Activated CD8-positive, alpha-beta memory T cell treated with anti-CD3 and anti-CD28 coated beads, Interleukin-2, amount 10 ng/mL, durations not matched to agents 7 days and 5 days (primary cell): ENCODE results near the gene NEK6. TPM values are rescaled to one million over a fixed set of nuclear protein-coding genes. Genes with fewer than 3 reads are reported as not detected.

Source experiments
- ATAC-seq: fragments of 150-1000 bp; cut with Tn5 transposase; one replicate; pipeline ENCODE4 v1.10.0; 2021; ENCODE audit warnings: moderate library complexity
- CTCF ChIA-PET: fragments of 350-600 bp; sonication (Branson Sonifier 250); formaldehyde crosslinking; loops from one replicate; lab custom pipeline; 2021; ENCODE audit warnings: antibody characterized with exemption; lab: Charles Lee
- DNase-seq: peaks from one replicate; pipeline ENCODE4 v3.0.0-alpha.2; 2020
- H3K27ac Mint-ChIP-seq: one replicate; pipeline ENCODE4 v1.8.0; 2021; ENCODE audit warnings: mild to moderate bottlenecking, mixed read lengths
- H3K27me3 Mint-ChIP-seq: one replicate; pipeline ENCODE4 v1.8.0; 2021; ENCODE audit warnings: mixed read lengths
- H3K36me3 Mint-ChIP-seq: one replicate; pipeline ENCODE4 v1.8.0; 2021; ENCODE audit warnings: mild to moderate bottlenecking, mixed read lengths
- H3K4me1 Mint-ChIP-seq: one replicate; pipeline ENCODE4 v1.8.0; 2021; ENCODE audit warnings: mixed read lengths
- H3K4me3 Mint-ChIP-seq: one replicate; pipeline ENCODE4 v1.8.0; 2021; ENCODE audit warnings: mild to moderate bottlenecking, moderate library complexity, mixed read lengths
- H3K9me3 Mint-ChIP-seq: one replicate; pipeline ENCODE4 v1.8.0; 2022; ENCODE audit warnings: low read depth, mixed read lengths
- total RNA-seq, 2 experiments: library from RNA; stranded (reverse); gene quantifications; one replicate each; pipeline ENCODE4 v1.2.3, GENCODE V29; 2021

Gene NEK6
- total RNA-seq, 2 experiments from 2014 or later = 6.3 to 10.9 TPM

GRCh38 chr9:124321416-124321815, 63.7 kb downstream of the NEK6 start:
- no peak overlapping the region for H3K27ac Mint-ChIP-seq
- DNase-seq (no peak), ATAC-seq (no peak)
- H3K27me3 Mint-ChIP-seq = no peaks in the 10 kb centered on the region
- no peak overlapping the region for H3K4me3 Mint-ChIP-seq
- H3K4me1 Mint-ChIP-seq = peaks cover 3% of the 10 kb centered on the region
- no peaks in the 10 kb centered on the region for H3K36me3 Mint-ChIP-seq
- no peaks in the 10 kb centered on the region for H3K9me3 Mint-ChIP-seq
- CTCF ChIA-PET = interaction anchor here (1.2 to 2.0 kb wide), 2 partner anchors 17 to 194 kb away, joined by 3 to 7 read pairs; no protein-coding TSS in a partner anchor

GRCh38 chr9:124321935-124322334, 64.2 kb downstream of the NEK6 start:
- CTCF ChIA-PET = interaction anchor here (1.2 to 2.0 kb wide), 2 partner anchors 18 to 195 kb away, joined by 3 to 7 read pairs; no protein-coding TSS in a partner anchor
- no peaks in the 10 kb centered on the region for H3K36me3 Mint-ChIP-seq
- H3K9me3 Mint-ChIP-seq = no peaks in the 10 kb centered on the region
- no peaks in the 10 kb centered on the region for H3K27me3 Mint-ChIP-seq
- no peak for DNase-seq
- no peak for ATAC-seq
- H3K4me3 Mint-ChIP-seq = no peak overlapping the region
- H3K4me1 Mint-ChIP-seq = peaks cover 3% of the 10 kb centered on the region
- no peak overlapping the region for H3K27ac Mint-ChIP-seq

DNA sequence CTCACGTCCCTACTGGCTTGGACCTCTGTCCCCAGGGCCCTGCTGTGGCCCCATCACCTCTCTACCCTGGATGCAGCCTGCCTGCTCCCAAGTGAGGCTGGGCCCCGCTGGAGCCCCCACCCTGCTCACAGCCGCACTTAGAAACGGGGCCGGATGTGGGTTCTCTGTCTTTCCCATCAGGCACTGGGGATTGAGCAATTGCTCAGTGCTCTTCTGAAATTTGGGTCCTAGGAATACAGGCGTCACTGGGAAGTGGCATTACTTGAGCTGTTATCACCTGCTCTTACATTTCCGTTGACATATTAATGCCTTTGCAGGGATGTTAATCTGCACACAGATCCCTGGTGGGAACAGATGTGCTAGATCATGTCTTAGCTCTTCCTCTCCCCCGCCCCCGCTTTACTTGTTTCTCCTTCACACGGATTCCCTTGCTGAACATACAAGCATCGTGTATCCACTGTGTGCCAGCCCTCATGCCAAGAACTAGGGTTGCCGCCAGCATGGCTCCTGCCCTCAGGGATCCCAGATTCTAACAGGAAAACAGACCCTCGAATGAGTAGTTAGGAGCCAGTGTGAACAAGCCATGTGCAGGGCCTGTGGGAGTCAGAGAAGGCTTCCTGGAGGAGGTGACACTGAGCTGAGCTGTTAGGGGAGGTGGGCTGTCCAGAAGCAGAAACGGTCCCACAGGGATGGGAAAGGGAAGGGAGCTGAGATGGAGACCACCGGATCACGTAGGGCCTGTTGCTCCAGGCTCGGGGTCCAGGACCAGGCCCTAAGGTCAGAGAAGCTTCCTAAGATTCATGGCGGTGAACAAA, 65.1 kb downstream of the NEK6 start:
- H3K27me3 Mint-ChIP-seq = no peaks in the 10 kb centered on the region
- ATAC-seq (no peak), DNase-seq (no peak)
- H3K27ac Mint-ChIP-seq = no peak overlapping the region
- CTCF ChIA-PET = interaction anchor here (2.0 kb wide), 1 partner anchor 196 kb away, joined by 7 read pairs; no protein-coding TSS in a partner anchor
- peaks cover 3% of the 10 kb centered on the region for H3K4me1 Mint-ChIP-seq
- no peaks in the 10 kb centered on the region for H3K36me3 Mint-ChIP-seq
- no peaks in the 10 kb centered on the region for H3K9me3 Mint-ChIP-seq
- H3K4me3 Mint-ChIP-seq = no peak overlapping the region

DNA sequence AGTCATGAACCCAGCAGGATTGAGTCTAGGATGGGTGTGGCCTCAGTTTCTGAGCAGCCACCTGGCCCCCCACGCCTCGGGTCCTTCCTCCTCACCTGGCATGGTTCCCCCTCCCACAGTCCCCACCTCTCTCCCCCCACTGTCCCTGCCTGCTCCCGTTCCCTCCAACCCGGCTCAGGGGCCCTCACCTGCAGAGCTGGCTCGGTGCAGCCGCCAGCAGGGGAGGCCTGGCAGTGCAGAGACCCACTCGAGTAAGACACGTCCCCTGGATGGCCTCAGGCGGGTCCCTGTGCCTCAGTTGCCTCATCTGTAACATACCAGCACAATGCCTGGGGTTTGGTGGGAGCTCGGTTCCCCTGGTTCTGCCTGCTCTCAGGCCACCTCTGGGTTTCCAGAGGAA, 66.2 kb downstream of the NEK6 start:
- peaks cover 3% of the 10 kb centered on the region for H3K4me1 Mint-ChIP-seq
- ATAC-seq (no peak), DNase-seq (no peak)
- H3K36me3 Mint-ChIP-seq = no peaks in the 10 kb centered on the region
- H3K4me3 Mint-ChIP-seq = no peak overlapping the region
- no peaks in the 10 kb centered on the region for H3K9me3 Mint-ChIP-seq
- CTCF ChIA-PET = no interaction called here
- H3K27ac Mint-ChIP-seq = no peak overlapping the region
- H3K27me3 Mint-ChIP-seq = no peaks in the 10 kb centered on the region

DNA sequence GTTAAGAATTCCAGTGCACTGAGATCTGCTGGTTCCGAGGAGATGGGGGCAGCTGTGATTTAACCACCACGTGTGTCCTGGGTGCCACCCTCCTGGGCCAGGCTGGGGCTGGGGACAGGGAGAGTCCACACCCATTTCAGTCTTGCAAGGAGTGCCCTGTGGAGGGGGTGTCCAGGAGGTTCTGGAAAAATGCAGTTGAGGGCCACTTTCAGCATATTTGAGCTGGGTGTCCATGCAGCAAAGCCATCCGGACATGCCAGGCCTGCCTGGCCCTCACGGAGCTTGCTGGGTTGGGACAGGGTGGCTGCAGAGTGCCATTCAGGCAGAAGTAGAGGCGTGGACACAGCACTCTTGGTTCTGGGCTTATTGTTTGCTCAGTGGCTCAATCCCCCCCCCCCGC, 68.1 kb downstream of the NEK6 start:
- no peak for DNase-seq
- Mint-ChIP-seq H3K27ac (no peak overlapping the region), H3K4me3 (no peak overlapping the region), H3K4me1 (peaks cover 3% of the 10 kb centered on the region), H3K9me3 (no peaks in the 10 kb centered on the region), H3K36me3 (no peaks in the 10 kb centered on the region), H3K27me3 (no peaks in the 10 kb centered on the region)
- ATAC-seq = no peak
- CTCF ChIA-PET = interaction anchor here (2.2 kb wide), 1 partner anchor 199 kb away, joined by 11 read pairs; no protein-coding TSS in a partner anchor

GRCh38 chr9:124326378-124326777, 68.6 kb downstream of the NEK6 start:
- ATAC-seq (no peak), DNase-seq (no peak)
- Mint-ChIP-seq H3K36me3 (no peaks in the 10 kb centered on the region), H3K27me3 (no peaks in the 10 kb centered on the region), H3K9me3 (no peaks in the 10 kb centered on the region), H3K4me3 (no peak overlapping the region), H3K4me1 (peaks cover 3% of the 10 kb centered on the region), H3K27ac (no peak overlapping the region)
- CTCF ChIA-PET = interaction anchor here (2.2 kb wide), 1 partner anchor 200 kb away, joined by 11 read pairs; no protein-coding TSS in a partner anchor

DNA sequence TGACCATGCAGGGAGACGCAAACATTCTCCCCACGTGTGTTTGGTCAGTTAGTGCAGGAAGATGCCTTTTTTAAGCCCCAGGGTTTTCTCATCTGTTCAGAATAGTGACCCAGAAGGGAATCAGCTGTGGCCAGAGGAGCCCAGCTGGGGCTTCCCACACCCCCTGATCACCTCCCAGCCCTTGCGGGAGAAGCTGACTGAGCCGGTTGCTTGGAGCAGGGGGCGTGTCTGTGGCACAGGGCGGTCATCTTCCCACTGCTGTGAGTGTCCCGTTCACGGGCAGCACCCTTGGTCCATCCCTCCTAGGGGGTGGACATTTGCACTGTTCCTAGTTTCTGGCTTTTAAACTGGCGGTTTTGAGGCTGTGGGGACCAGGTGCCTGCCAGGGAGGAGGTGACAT, 69.7 kb downstream of the NEK6 start:
- no peaks in the 10 kb centered on the region for H3K9me3 Mint-ChIP-seq
- DNase-seq (no peak), ATAC-seq (no peak)
- peaks cover 3% of the 10 kb centered on the region for H3K4me1 Mint-ChIP-seq
- H3K27ac Mint-ChIP-seq = no peak overlapping the region
- no peaks in the 10 kb centered on the region for H3K27me3 Mint-ChIP-seq
- H3K36me3 Mint-ChIP-seq = no peaks in the 10 kb centered on the region
- CTCF ChIA-PET = no interaction called here
- H3K4me3 Mint-ChIP-seq = no peak overlapping the region

DNA sequence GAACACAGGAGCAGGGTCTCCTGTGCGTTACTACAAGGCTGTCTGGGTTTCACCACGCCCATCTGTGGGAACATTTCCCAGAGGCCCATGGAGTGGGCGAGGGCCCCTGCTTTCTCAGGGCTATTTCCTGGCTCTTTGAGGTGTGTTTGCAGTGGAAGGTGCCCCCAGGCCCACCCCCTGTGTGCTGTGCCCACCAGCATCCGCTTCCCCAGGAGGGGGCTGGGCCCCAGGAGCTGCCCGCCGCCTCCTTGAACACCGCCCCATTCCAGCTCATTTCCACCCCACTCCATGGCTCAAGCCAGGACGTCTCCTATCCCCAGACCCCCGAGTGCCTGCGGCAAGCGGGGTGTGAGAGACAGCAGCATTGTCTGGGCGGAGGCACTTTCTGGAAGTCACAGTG, 70.5 kb downstream of the NEK6 start:
- Mint-ChIP-seq H3K36me3 (no peaks in the 10 kb centered on the region), H3K4me3 (no peak overlapping the region), H3K4me1 (no peaks in the 10 kb centered on the region), H3K27me3 (no peaks in the 10 kb centered on the region), H3K27ac (no peak overlapping the region), H3K9me3 (no peaks in the 10 kb centered on the region)
- CTCF ChIA-PET = no interaction called here
- no peak for DNase-seq
- ATAC-seq = no peak

GRCh38 chr9:124329206-124329792, 71.5 kb downstream of the NEK6 start:
- Mint-ChIP-seq H3K27me3 (no peaks in the 10 kb centered on the region), H3K36me3 (no peaks in the 10 kb centered on the region), H3K4me3 (no peak overlapping the region), H3K27ac (no peak overlapping the region), H3K4me1 (no peaks in the 10 kb centered on the region), H3K9me3 (no peaks in the 10 kb centered on the region)
- CTCF ChIA-PET = no interaction called here
- DNase-seq (no peak), ATAC-seq (no peak)

DNA sequence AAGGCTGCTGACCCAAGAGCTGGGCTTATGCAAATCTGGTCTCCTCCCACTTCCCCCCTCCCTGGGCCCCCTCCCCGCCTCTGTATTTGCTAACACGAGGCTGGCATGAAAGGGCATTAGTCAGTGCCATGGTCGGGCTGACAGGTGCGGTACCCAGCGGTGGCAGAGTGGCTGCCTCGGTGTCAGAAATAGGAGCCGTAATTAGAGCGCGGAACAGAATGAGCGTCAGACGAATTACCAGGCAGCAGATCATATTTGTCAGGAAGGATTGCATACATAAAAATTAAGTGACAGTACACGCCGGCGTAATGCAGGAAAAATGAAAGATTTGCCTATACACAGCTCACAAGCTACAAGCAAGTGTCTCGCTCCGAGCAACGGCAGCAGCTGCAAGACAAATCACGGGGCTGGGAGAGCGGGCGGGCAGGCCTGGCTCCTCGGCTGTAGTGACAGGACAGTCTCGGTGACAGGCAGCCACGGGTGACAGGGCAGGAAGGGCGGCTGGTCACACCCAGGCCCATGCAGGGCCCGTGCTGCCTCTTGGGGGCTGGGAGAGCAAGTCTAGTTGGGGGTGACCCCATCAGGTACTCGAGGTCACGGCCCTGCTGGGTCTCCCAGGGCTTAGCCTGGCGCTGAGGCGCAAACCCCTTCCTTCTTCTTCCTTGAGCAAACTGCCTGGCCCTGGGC, 72.4 kb downstream of the NEK6 start:
- no peaks in the 10 kb centered on the region for H3K36me3 Mint-ChIP-seq
- no peaks in the 10 kb centered on the region for H3K9me3 Mint-ChIP-seq
- no peaks in the 10 kb centered on the region for H3K27me3 Mint-ChIP-seq
- CTCF ChIA-PET = no interaction called here
- H3K27ac Mint-ChIP-seq = no peak overlapping the region
- ATAC-seq = no peak
- H3K4me1 Mint-ChIP-seq = no peaks in the 10 kb centered on the region
- DNase-seq = no peak
- H3K4me3 Mint-ChIP-seq = no peak overlapping the region

- Mint-ChIP-seq H3K4me1 (no peaks in the 10 kb centered on the region), H3K27me3 (no peaks in the 10 kb centered on the region), H3K27ac (no peak overlapping the region), H3K36me3 (no peaks in the 10 kb centered on the region), H3K4me3 (no peak overlapping the region), H3K9me3 (no peaks in the 10 kb centered on the region)
- no peak for DNase-seq
- ATAC-seq = no peak
- CTCF ChIA-PET = interaction anchor here (0.6 to 1.0 kb wide), 2 partner anchors 206 to 1510 kb away, joined by 3 read pairs; no protein-coding TSS in a partner anchor
Measured at GRCh38 chr9:124331580-124331979, 73.8 kb downstream of the NEK6 start.

DNA sequence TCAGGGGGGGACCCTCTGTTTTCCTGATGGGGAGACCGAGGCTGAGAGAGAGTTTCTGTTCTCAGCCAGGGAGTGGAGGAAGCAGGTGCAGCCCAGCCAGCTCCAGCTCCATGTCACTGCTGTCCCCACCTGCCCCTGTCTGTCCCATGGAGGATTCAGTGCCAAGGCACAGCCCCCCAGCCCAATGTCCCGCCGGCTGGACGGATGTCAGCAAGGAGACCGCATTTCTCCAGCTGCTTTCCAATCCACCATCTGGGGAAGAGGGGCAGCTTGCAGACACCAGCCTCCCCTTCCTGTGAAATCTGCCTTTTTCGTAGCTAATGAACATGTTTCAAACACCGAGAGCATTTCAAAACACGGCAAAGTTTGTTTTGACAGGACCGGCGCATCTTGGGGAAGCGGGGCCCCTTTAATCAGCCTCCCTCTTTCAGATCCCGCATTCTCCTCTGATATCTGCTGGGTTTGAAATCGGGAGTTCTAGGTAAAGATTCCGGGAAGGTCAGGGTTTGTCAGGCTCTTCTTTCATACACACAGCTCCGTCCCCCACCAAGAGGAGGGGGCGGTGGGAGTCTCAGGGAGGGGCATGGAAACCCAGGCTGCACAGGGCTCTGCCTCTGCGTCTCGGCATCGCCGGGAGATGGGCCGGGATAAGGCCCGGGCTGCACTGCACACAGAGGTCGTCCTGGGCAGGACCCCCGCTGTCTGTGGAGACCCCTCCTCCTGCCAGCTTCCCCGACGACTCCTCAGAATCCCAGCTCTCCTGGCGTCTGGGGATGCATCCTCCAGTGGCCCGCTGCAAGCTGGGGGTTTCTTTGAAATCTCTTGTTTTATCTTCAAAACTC, 74.8 kb downstream of the NEK6 start:
- no peaks in the 10 kb centered on the region for H3K27me3 Mint-ChIP-seq
- no peak for ATAC-seq
- H3K27ac Mint-ChIP-seq = no peak overlapping the region
- CTCF ChIA-PET = no interaction called here
- no peaks in the 10 kb centered on the region for H3K36me3 Mint-ChIP-seq
- H3K9me3 Mint-ChIP-seq = no peaks in the 10 kb centered on the region
- no peaks in the 10 kb centered on the region for H3K4me1 Mint-ChIP-seq
- DNase-seq = no peak
- H3K4me3 Mint-ChIP-seq = no peak overlapping the region

GRCh38 chr9:124333203-124333579, 75.4 kb downstream of the NEK6 start:
- Mint-ChIP-seq H3K4me3 (no peak overlapping the region), H3K36me3 (no peaks in the 10 kb centered on the region), H3K27ac (no peak overlapping the region), H3K9me3 (no peaks in the 10 kb centered on the region), H3K27me3 (no peaks in the 10 kb centered on the region), H3K4me1 (no peaks in the 10 kb centered on the region)
- DNase-seq = no peak
- CTCF ChIA-PET = no interaction called here
- ATAC-seq = no peak
